ENCODE results near the gene DNTTIP2. TPM values are rescaled to one million over a fixed set of nuclear protein-coding genes. Genes with fewer than 3 reads are reported as not detected.

Gene DNTTIP2
- total RNA-seq, 1 experiment from 2014 or later, result 24.8 TPM

DNA sequence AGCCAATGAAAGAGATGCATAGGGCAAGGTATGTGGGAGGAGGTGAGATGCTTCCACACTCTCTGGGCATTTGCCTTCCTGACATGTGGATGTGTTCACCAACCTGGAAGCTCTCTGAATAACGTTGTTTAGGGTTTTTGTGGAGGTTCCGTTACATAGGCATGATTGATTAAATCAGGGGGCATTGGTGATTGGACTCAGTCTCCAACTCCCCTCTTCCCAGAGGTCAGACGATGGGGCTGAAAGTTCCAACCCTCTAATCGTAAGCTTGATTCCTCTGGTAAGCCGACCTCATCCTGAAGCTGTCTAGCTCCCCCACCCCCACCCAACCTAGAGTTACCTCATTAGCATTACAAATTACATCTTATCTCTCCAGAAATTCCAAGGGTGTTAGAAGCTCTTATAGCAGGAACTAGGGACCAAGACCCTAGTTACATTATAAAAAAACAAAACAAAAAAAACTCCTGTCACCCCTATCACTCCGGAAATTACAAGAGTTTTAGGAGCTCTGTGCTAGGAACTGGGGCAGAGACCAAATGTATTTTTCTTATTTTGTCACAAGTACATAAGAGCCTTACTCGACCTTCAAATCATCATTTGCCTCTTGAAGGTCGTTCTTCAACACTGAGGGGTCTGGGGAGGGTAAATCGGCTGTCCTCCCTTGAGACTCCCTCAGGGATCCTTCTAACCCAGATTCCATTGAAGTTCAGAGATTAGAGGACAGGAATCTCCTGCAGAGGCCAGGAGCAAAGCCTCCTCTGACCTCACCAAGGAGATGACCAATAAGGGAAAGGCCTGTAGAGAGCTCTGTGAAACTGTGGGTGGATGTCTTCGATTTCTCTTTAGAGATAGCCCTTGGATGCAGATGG, 58.2 kb downstream of the DNTTIP2 start:
- in situ Hi-C loops (cut with HindIII; ENCODE audit: low sequenced_read_pairs), result no loop called here
- DNase-seq (ENCODE audit: low spot score), result no peak

DNA sequence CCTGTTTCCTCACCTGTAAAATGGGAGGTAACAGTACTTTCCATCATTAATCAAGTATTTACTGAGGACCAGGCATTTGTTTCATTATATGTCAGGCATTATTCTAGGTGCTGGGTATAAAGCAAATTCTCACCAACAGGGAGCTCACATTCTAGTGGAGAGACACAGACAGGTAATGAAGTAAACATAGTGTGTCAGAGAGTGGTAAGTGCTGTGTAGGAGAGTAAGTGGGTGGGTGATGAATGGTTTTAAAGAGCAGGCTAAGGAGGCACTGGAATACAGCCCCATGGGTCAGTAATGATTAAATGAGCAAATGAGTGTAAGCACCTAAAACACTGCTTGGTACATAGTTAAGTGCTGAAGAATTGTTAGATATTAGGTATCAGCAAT, 60.4 kb downstream of the DNTTIP2 start:
- no peak for DNase-seq (ENCODE audit: low spot score)
- in situ Hi-C loops (cut with HindIII; ENCODE audit: low sequenced_read_pairs), result no loop called here

DNA sequence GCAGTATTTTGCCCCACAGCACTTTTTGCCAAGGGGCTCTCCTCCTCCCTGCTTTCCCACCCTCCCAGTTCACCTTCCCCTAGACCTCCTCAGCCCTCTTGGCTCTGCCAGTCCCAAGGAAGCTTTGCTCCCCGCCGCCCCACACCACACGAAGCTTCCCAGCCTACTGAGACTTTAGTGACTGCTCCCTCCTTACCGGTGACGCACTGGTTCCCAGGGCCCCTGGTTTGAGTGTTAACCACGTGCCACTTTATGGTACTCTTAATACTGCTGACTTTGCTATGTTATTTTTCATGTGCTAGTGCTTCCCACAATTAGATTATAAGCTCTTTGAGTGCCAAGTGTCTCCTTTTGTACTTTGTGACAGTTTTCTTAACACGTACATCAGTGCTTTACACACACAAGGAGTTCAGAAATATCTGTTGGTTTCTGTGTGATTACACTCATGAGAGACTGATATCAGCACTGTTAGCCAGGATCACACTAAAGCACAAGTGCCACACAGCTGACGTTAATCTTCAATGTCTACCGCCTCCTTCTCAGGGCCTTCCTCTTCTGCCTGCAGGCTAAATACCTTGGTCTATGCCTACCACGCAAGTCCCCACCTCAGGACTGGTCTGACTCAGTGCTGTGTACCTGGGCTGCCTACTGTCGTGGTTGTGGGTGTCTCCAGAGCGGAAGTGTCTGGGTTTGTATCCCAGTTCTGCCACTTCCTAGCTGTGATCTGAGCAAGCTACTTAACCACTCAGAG, 61.0 kb downstream of the DNTTIP2 start:
- in situ Hi-C loops (cut with HindIII; ENCODE audit: low sequenced_read_pairs), result no loop called here
- no peak for DNase-seq (ENCODE audit: low spot score)

DNA sequence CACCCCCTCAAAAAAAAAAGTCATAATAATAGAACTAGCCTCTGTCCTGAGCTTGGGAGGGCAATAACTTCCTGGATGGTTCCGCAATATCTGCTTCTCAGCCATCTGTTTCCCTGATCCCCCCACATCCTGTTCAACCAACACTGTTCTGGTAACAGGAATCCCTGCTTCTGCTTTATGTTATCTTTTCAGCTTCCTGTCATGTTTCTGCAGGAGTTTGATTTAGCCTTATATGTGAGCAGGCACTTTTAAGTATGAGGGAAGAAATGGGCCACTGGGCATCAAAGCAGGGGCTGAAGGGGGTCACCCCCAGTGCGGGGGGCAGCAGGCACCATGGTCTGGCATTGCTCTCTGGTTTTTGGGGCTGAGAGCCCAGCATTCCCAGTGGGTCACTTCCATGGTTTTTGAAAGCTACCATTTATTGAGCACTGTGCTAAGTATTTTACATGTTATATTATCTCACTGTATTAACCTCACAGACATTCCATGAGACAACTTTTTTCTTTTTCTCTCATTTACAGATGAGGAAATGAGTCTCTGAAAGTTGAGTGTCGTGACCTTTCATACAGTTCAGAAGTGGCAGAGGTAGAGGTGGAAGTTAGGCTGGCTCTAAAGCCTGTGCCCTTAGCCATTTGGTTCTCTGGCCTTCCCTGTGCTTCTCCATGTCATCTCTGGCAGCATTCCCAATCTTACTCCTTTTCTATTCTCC, 61.9 kb downstream of the DNTTIP2 start:
- in situ Hi-C loops (cut with HindIII; ENCODE audit: low sequenced_read_pairs), result no loop called here
- DNase-seq (ENCODE audit: low spot score), result no peak

Other genes with a start within 250 kb of the DNTTIP2 start
- 2.3 and 3.3 TPM in 2 replicates for gene BCAR3, start 197.4 kb downstream of the DNTTIP2 start, total RNA-seq (2014; rRNA removed; shearing (Covaris generic))
- 15.6 and 33.7 TPM in 2 replicates for gene GCLM, start 30.2 kb upstream of the DNTTIP2 start, total RNA-seq (2014; rRNA removed; shearing (Covaris generic))
- 0.62 and 1.8 TPM in 2 replicates for gene ABCA4, start 241.9 kb upstream of the DNTTIP2 start, total RNA-seq (2014; rRNA removed; shearing (Covaris generic))

Measured in G401 (cell line).